H9 (cell line): ENCODE measurements around the gene CD52. TPM values are rescaled to one million over a fixed set of nuclear protein-coding genes. Genes with fewer than 3 reads are reported as not detected.

ENCODE experiments used
- DNase-seq: peaks from one replicate; pipeline ENCODE4 v3.0.0-alpha.2; 2017
- H2AFZ ChIP-seq: one replicate; pipeline ENCODE4 v1.6.1; 2013; ENCODE audit warnings: mild to moderate bottlenecking, low read length, control low read depth, moderate library complexity
- H2AK5ac ChIP-seq: 2 replicates; pipeline ENCODE4 v1.6.1; 2013; ENCODE audit warnings: low read length, control low read depth, mixed read lengths; ENCODE audit not compliant: insufficient read length
- H2BK120ac ChIP-seq: one replicate; pipeline ENCODE4 v1.6.1; 2013; ENCODE audit warnings: low read depth, mild to moderate bottlenecking, low read length, control low read depth, inconsistent platforms; ENCODE audit not compliant: poor library complexity, severe bottlenecking
- H2BK12ac ChIP-seq: 2 replicates; pipeline ENCODE4 v1.6.1; 2013; ENCODE audit warnings: low read length, control low read depth, mixed read lengths, low read depth; ENCODE audit not compliant: insufficient read length
- H2BK15ac ChIP-seq: 2 replicates; pipeline ENCODE4 v1.6.1; 2013; ENCODE audit warnings: low read depth, low read length, control low read depth
- H2BK20ac ChIP-seq: one replicate; pipeline ENCODE4 v1.6.1; 2013; ENCODE audit warnings: low read depth, mild to moderate bottlenecking, low read length, control low read depth, inconsistent platforms; ENCODE audit not compliant: poor library complexity, severe bottlenecking
- H2BK5ac ChIP-seq: 2 replicates; pipeline ENCODE4 v1.6.1; 2013; ENCODE audit warnings: low read length, control low read depth, mixed read lengths; ENCODE audit not compliant: insufficient read length
- H3K14ac ChIP-seq: 2 replicates; pipeline ENCODE4 v1.6.1; 2013; ENCODE audit warnings: low read length, control low read depth; ENCODE audit not compliant: insufficient read depth
- H3K18ac ChIP-seq: 2 replicates; pipeline ENCODE4 v1.6.1; 2013; ENCODE audit warnings: low read depth, mild to moderate bottlenecking, mixed read lengths, low read length, control low read depth; ENCODE audit not compliant: insufficient read length
- H3K23ac ChIP-seq: 2 replicates; pipeline ENCODE4 v1.6.1; 2013; ENCODE audit warnings: low read length, control low read depth, mixed read lengths, low read depth; ENCODE audit not compliant: insufficient read length
- H3K23me2 ChIP-seq: 2 replicates; pipeline ENCODE4 v1.6.1; 2013; ENCODE audit warnings: low read depth, mild to moderate bottlenecking, mixed read lengths, low read length, control low read depth; ENCODE audit not compliant: insufficient read length, poor library complexity, severe bottlenecking
- H3K27ac ChIP-seq: 2 replicates; pipeline ENCODE4 v1.5.1; 2013; ENCODE audit warnings: low read length, control low read depth, mixed read lengths, low read depth; ENCODE audit not compliant: insufficient read length
- H3K27me3 ChIP-seq: 2 replicates; pipeline ENCODE4 v1.6.1; 2013; ENCODE audit warnings: low read length, control low read depth, inconsistent platforms; ENCODE audit not compliant: insufficient read depth
- H3K4ac ChIP-seq: 2 replicates; pipeline ENCODE4 v1.6.1; 2013; ENCODE audit warnings: low read depth, mild to moderate bottlenecking, control low read depth, inconsistent platforms, low read length, moderate library complexity
- H3K4me1 ChIP-seq: 2 replicates; pipeline ENCODE4 v1.6.1; 2013; ENCODE audit warnings: low read length, control low read depth, inconsistent platforms; ENCODE audit not compliant: insufficient read depth
- H3K4me2 ChIP-seq: 2 replicates; pipeline ENCODE4 v1.6.1; 2013; ENCODE audit warnings: low read length, control low read depth, mixed read lengths; ENCODE audit not compliant: insufficient read length, insufficient read depth
- H3K56ac ChIP-seq: 2 replicates; pipeline ENCODE4 v1.6.1; 2013; ENCODE audit warnings: low read depth, mild to moderate bottlenecking, mixed read lengths, low read length, control low read depth; ENCODE audit not compliant: insufficient read length
- H3K79me1 ChIP-seq: 2 replicates; pipeline ENCODE4 v1.6.1; 2013; ENCODE audit warnings: low read depth, mild to moderate bottlenecking, moderate library complexity, low read length, control low read depth, inconsistent platforms; ENCODE audit not compliant: insufficient read depth, poor library complexity, severe bottlenecking
- H3K79me2 ChIP-seq: 2 replicates; pipeline ENCODE4 v1.6.1; 2013; ENCODE audit warnings: low read length, control low read depth, inconsistent platforms; ENCODE audit not compliant: insufficient read depth
- H3K9ac ChIP-seq: 2 replicates; pipeline ENCODE4 v1.6.1; 2013; ENCODE audit warnings: low read length, control low read depth, mixed read lengths; ENCODE audit not compliant: insufficient read length; ENCODE audit errors: extremely low read depth
- H3K9me3 ChIP-seq: one replicate; pipeline ENCODE4 v1.6.1; 2013; ENCODE audit warnings: low read depth, low read length, inconsistent platforms; ENCODE audit not compliant: control insufficient read depth
- H3T11ph ChIP-seq: one replicate; pipeline ENCODE4 v1.6.1; 2013; ENCODE audit warnings: mild to moderate bottlenecking, low read length, control low read depth, inconsistent platforms
- H4K20me1 ChIP-seq: one replicate; pipeline ENCODE4 v1.6.1; 2013; ENCODE audit not compliant: control insufficient read depth, insufficient read length, insufficient read depth
- H4K5ac ChIP-seq: 2 replicates; pipeline ENCODE4 v1.6.1; 2013; ENCODE audit warnings: low read depth, mild to moderate bottlenecking, mixed read lengths, low read length, control low read depth; ENCODE audit not compliant: insufficient read length
- H4K8ac ChIP-seq: replicated peaks from 2 replicates; pipeline ENCODE4 v1.6.1; 2013; ENCODE audit warnings: low read length, control low read depth, mixed read lengths, low read depth; ENCODE audit not compliant: insufficient read length
- H4K91ac ChIP-seq: 2 replicates; pipeline ENCODE4 v1.6.1; 2013; ENCODE audit warnings: low read depth, mild to moderate bottlenecking, moderate library complexity, mixed read lengths, low read length, control low read depth; ENCODE audit not compliant: insufficient read length
- H3K27ac Mint-ChIP-seq, 3 experiments: 2 replicates in 2 of 3; 3 replicates in 1 of 3; pipeline ENCODE4 v1.8.0; 2020 to 2021; ENCODE audit warnings: mixed read lengths in 3 of 3, mild to moderate bottlenecking in 1 of 3, moderate library complexity in 1 of 3
- H3K27me3 Mint-ChIP-seq: 2 replicates; pipeline ENCODE4 v1.8.0; 2021; ENCODE audit warnings: low read depth, mild to moderate bottlenecking, moderate library complexity, mixed read lengths
- H3K36me3 Mint-ChIP-seq, 3 experiments: 2 replicates in 2 of 3; 3 replicates in 1 of 3; pipeline ENCODE4 v1.8.0; 2020 to 2021; ENCODE audit warnings: low read depth in 3 of 3, mixed read lengths in 3 of 3; ENCODE audit not compliant: insufficient read depth in 1 of 3
- H3K4me1 Mint-ChIP-seq, 2 experiments: 2 replicates each; pipeline ENCODE4 v1.8.0; 2020; ENCODE audit warnings: mixed read lengths in 2 of 2
- H3K4me3 Mint-ChIP-seq, 2 experiments: 2 replicates in 1 of 2; 3 replicates in 1 of 2; pipeline ENCODE4 v1.8.0; 2020 to 2021; ENCODE audit warnings: mild to moderate bottlenecking in 2 of 2, mixed read lengths in 2 of 2, moderate library complexity in 1 of 2
- H3K9me3 Mint-ChIP-seq, 2 experiments: 2 replicates in 1 of 2; 3 replicates in 1 of 2; pipeline ENCODE4 v1.8.0; 2020; ENCODE audit warnings: mild to moderate bottlenecking in 2 of 2, mixed read lengths in 2 of 2, moderate library complexity in 1 of 2
- CTCF ChIP-seq: fragments of 200-600 bp; sonication (generic); conservative IDR thresholded peaks from 3 replicates; pipeline ENCODE4 v1.8.0; 2021; ENCODE audit warnings: antibody characterized with exemption, mild to moderate bottlenecking
- WGBS: extraction: QIAGEN DNeasy Blood & Tissue Kit; methylation state at CpG from one replicate; pipeline ENCODE4 v1.1.7; 2013; ENCODE audit warnings: missing lambda C conversion rate, low lambda C conversion rate, mixed read lengths; ENCODE audit not compliant: insufficient read length; ENCODE audit errors: extremely low coverage; 5-methylcytosine and 5-hydroxymethylcytosine counted together
- total RNA-seq: library from RNA; stranded (reverse); gene quantifications from 2 replicates; pipeline ENCODE4 v1.2.1, GENCODE V29; 2021

Gene CD52
- total RNA-seq, 1 experiment from 2014 or later: 4.1 TPM

GRCh38 chr1:26367441-26367840, 49.7 kb downstream of the CD52 start:
- Mint-ChIP-seq H3K27ac (no peak overlapping the region), H3K4me1 (peaks cover 10 to 17% of the 10 kb centered on the region in 2 experiments)

More at GRCh38 chr1:26367441-26367840, 49.7 kb downstream of the CD52 start:
- no peak overlapping the region for H3K18ac ChIP-seq
- H3K4ac ChIP-seq: no peak overlapping the region
- Mint-ChIP-seq H3K4me3 (no peak overlapping the region), H3K9me3 (peaks cover 0 to 3% of the 10 kb centered on the region in 2 experiments; a peak in 3 of 5 replicates), H3K36me3 (no peaks in the 10 kb centered on the region), H3K27me3 (peaks cover 30% of the 10 kb centered on the region)
- H2BK15ac ChIP-seq: no peak overlapping the region
- no peaks in the 10 kb centered on the region for H3K27me3 ChIP-seq
- H3K79me1 ChIP-seq: no peaks in the 10 kb centered on the region
- H4K8ac ChIP-seq: no peak overlapping the region
- no peaks in the 10 kb centered on the region for H3K79me2 ChIP-seq
- H3K4me2 ChIP-seq: no peak overlapping the region
- no peak overlapping the region for H2BK12ac ChIP-seq
- H3K9ac ChIP-seq: no peak overlapping the region
- no peak overlapping the region for H3T11ph ChIP-seq
- H3K14ac ChIP-seq: no peak overlapping the region
- H3K4me1 ChIP-seq: no peaks in the 10 kb centered on the region
- no peak overlapping the region for H4K91ac ChIP-seq
- H2BK120ac ChIP-seq: no peak overlapping the region
- H4K5ac ChIP-seq: no peak overlapping the region
- no peak for TF ChIP-seq CTCF
- H3K9me3 ChIP-seq: no peaks in the 10 kb centered on the region
- WGBS: no CpG with 5 or more reads among the region's 6 CpGs
- no peak overlapping the region for H3K23ac ChIP-seq
- no peak overlapping the region for H2AK5ac ChIP-seq
- H2BK5ac ChIP-seq: no peak overlapping the region
- no peak overlapping the region for H3K27ac ChIP-seq
- no peak overlapping the region for H3K56ac ChIP-seq
- no peaks in the 10 kb centered on the region for H3K23me2 ChIP-seq
- H2BK20ac ChIP-seq: no peak overlapping the region
- H4K20me1 ChIP-seq: no peaks in the 10 kb centered on the region
- no peak overlapping the region for H2AFZ ChIP-seq
- DNase-seq: no peak
